H9 (cell line): ENCODE measurements around the gene ZNF366. TPM values are rescaled to one million over a fixed set of nuclear protein-coding genes. Genes with fewer than 3 reads are reported as not detected.

ENCODE experiments used
- DNase-seq: peaks from one replicate; pipeline ENCODE4 v3.0.0-alpha.2; 2017
- H2AFZ ChIP-seq: one replicate; pipeline ENCODE4 v1.6.1; 2013; ENCODE audit warnings: mild to moderate bottlenecking, low read length, control low read depth, moderate library complexity
- H2AK5ac ChIP-seq: 2 replicates; pipeline ENCODE4 v1.6.1; 2013; ENCODE audit warnings: low read length, control low read depth, mixed read lengths; ENCODE audit not compliant: insufficient read length
- H2BK120ac ChIP-seq: one replicate; pipeline ENCODE4 v1.6.1; 2013; ENCODE audit warnings: low read depth, mild to moderate bottlenecking, low read length, control low read depth, inconsistent platforms; ENCODE audit not compliant: poor library complexity, severe bottlenecking
- H2BK12ac ChIP-seq: 2 replicates; pipeline ENCODE4 v1.6.1; 2013; ENCODE audit warnings: low read length, control low read depth, mixed read lengths, low read depth; ENCODE audit not compliant: insufficient read length
- H2BK15ac ChIP-seq: 2 replicates; pipeline ENCODE4 v1.6.1; 2013; ENCODE audit warnings: low read depth, low read length, control low read depth
- H2BK20ac ChIP-seq: one replicate; pipeline ENCODE4 v1.6.1; 2013; ENCODE audit warnings: low read depth, mild to moderate bottlenecking, low read length, control low read depth, inconsistent platforms; ENCODE audit not compliant: poor library complexity, severe bottlenecking
- H2BK5ac ChIP-seq: 2 replicates; pipeline ENCODE4 v1.6.1; 2013; ENCODE audit warnings: low read length, control low read depth, mixed read lengths; ENCODE audit not compliant: insufficient read length
- H3K14ac ChIP-seq: 2 replicates; pipeline ENCODE4 v1.6.1; 2013; ENCODE audit warnings: low read length, control low read depth; ENCODE audit not compliant: insufficient read depth
- H3K18ac ChIP-seq: 2 replicates; pipeline ENCODE4 v1.6.1; 2013; ENCODE audit warnings: low read depth, mild to moderate bottlenecking, mixed read lengths, low read length, control low read depth; ENCODE audit not compliant: insufficient read length
- H3K23ac ChIP-seq: 2 replicates; pipeline ENCODE4 v1.6.1; 2013; ENCODE audit warnings: low read length, control low read depth, mixed read lengths, low read depth; ENCODE audit not compliant: insufficient read length
- H3K23me2 ChIP-seq: 2 replicates; pipeline ENCODE4 v1.6.1; 2013; ENCODE audit warnings: low read depth, mild to moderate bottlenecking, mixed read lengths, low read length, control low read depth; ENCODE audit not compliant: insufficient read length, poor library complexity, severe bottlenecking
- H3K27ac ChIP-seq: 2 replicates; pipeline ENCODE4 v1.5.1; 2013; ENCODE audit warnings: low read length, control low read depth, mixed read lengths, low read depth; ENCODE audit not compliant: insufficient read length
- H3K27me3 ChIP-seq: 2 replicates; pipeline ENCODE4 v1.6.1; 2013; ENCODE audit warnings: low read length, control low read depth, inconsistent platforms; ENCODE audit not compliant: insufficient read depth
- H3K4ac ChIP-seq: 2 replicates; pipeline ENCODE4 v1.6.1; 2013; ENCODE audit warnings: low read depth, mild to moderate bottlenecking, control low read depth, inconsistent platforms, low read length, moderate library complexity
- H3K4me1 ChIP-seq: 2 replicates; pipeline ENCODE4 v1.6.1; 2013; ENCODE audit warnings: low read length, control low read depth, inconsistent platforms; ENCODE audit not compliant: insufficient read depth
- H3K4me2 ChIP-seq: 2 replicates; pipeline ENCODE4 v1.6.1; 2013; ENCODE audit warnings: low read length, control low read depth, mixed read lengths; ENCODE audit not compliant: insufficient read length, insufficient read depth
- H3K56ac ChIP-seq: 2 replicates; pipeline ENCODE4 v1.6.1; 2013; ENCODE audit warnings: low read depth, mild to moderate bottlenecking, mixed read lengths, low read length, control low read depth; ENCODE audit not compliant: insufficient read length
- H3K79me1 ChIP-seq: 2 replicates; pipeline ENCODE4 v1.6.1; 2013; ENCODE audit warnings: low read depth, mild to moderate bottlenecking, moderate library complexity, low read length, control low read depth, inconsistent platforms; ENCODE audit not compliant: insufficient read depth, poor library complexity, severe bottlenecking
- H3K79me2 ChIP-seq: 2 replicates; pipeline ENCODE4 v1.6.1; 2013; ENCODE audit warnings: low read length, control low read depth, inconsistent platforms; ENCODE audit not compliant: insufficient read depth
- H3K9ac ChIP-seq: 2 replicates; pipeline ENCODE4 v1.6.1; 2013; ENCODE audit warnings: low read length, control low read depth, mixed read lengths; ENCODE audit not compliant: insufficient read length; ENCODE audit errors: extremely low read depth
- H3K9me3 ChIP-seq: one replicate; pipeline ENCODE4 v1.6.1; 2013; ENCODE audit warnings: low read depth, low read length, inconsistent platforms; ENCODE audit not compliant: control insufficient read depth
- H3T11ph ChIP-seq: one replicate; pipeline ENCODE4 v1.6.1; 2013; ENCODE audit warnings: mild to moderate bottlenecking, low read length, control low read depth, inconsistent platforms
- H4K20me1 ChIP-seq: one replicate; pipeline ENCODE4 v1.6.1; 2013; ENCODE audit not compliant: control insufficient read depth, insufficient read length, insufficient read depth
- H4K5ac ChIP-seq: 2 replicates; pipeline ENCODE4 v1.6.1; 2013; ENCODE audit warnings: low read depth, mild to moderate bottlenecking, mixed read lengths, low read length, control low read depth; ENCODE audit not compliant: insufficient read length
- H4K8ac ChIP-seq: replicated peaks from 2 replicates; pipeline ENCODE4 v1.6.1; 2013; ENCODE audit warnings: low read length, control low read depth, mixed read lengths, low read depth; ENCODE audit not compliant: insufficient read length
- H4K91ac ChIP-seq: 2 replicates; pipeline ENCODE4 v1.6.1; 2013; ENCODE audit warnings: low read depth, mild to moderate bottlenecking, moderate library complexity, mixed read lengths, low read length, control low read depth; ENCODE audit not compliant: insufficient read length
- H3K27ac Mint-ChIP-seq, 3 experiments: 2 replicates in 2 of 3; 3 replicates in 1 of 3; pipeline ENCODE4 v1.8.0; 2020 to 2021; ENCODE audit warnings: mixed read lengths in 3 of 3, mild to moderate bottlenecking in 1 of 3, moderate library complexity in 1 of 3
- H3K27me3 Mint-ChIP-seq: 2 replicates; pipeline ENCODE4 v1.8.0; 2021; ENCODE audit warnings: low read depth, mild to moderate bottlenecking, moderate library complexity, mixed read lengths
- H3K36me3 Mint-ChIP-seq, 3 experiments: 2 replicates in 2 of 3; 3 replicates in 1 of 3; pipeline ENCODE4 v1.8.0; 2020 to 2021; ENCODE audit warnings: low read depth in 3 of 3, mixed read lengths in 3 of 3; ENCODE audit not compliant: insufficient read depth in 1 of 3
- H3K4me1 Mint-ChIP-seq, 2 experiments: 2 replicates each; pipeline ENCODE4 v1.8.0; 2020; ENCODE audit warnings: mixed read lengths in 2 of 2
- H3K4me3 Mint-ChIP-seq, 2 experiments: 2 replicates in 1 of 2; 3 replicates in 1 of 2; pipeline ENCODE4 v1.8.0; 2020 to 2021; ENCODE audit warnings: mild to moderate bottlenecking in 2 of 2, mixed read lengths in 2 of 2, moderate library complexity in 1 of 2
- H3K9me3 Mint-ChIP-seq, 2 experiments: 2 replicates in 1 of 2; 3 replicates in 1 of 2; pipeline ENCODE4 v1.8.0; 2020; ENCODE audit warnings: mild to moderate bottlenecking in 2 of 2, mixed read lengths in 2 of 2, moderate library complexity in 1 of 2
- total RNA-seq: library from RNA; stranded (reverse); gene quantifications from 2 replicates; pipeline ENCODE4 v1.2.1, GENCODE V29; 2021
- TF ChIP-seq, protein P1 (sequence below): fragments of 200-600 bp; sonication (generic); conservative IDR thresholded peaks from 3 replicates; pipeline ENCODE4 v1.8.0; 2021; ENCODE audit warnings: antibody characterized with exemption, mild to moderate bottlenecking

The ZNF366 gene
- total RNA-seq, 1 experiment from 2014 or later = not detected

- no peak overlapping the region for H3K9ac ChIP-seq
- H2BK5ac ChIP-seq = no peak overlapping the region
- no peak overlapping the region for H3K27ac ChIP-seq
- H3K56ac ChIP-seq = no peak overlapping the region
- H3K27me3 ChIP-seq = no peaks in the 10 kb centered on the region
- no peaks in the 10 kb centered on the region for H3K79me2 ChIP-seq
- no peak overlapping the region for H3K18ac ChIP-seq
- H3K4ac ChIP-seq = no peak overlapping the region
- H3K23ac ChIP-seq = no peak overlapping the region
- H2BK12ac ChIP-seq = no peak overlapping the region
- H3K9me3 ChIP-seq = no peaks in the 10 kb centered on the region
- Mint-ChIP-seq H3K27ac (no peak overlapping the region), H3K4me3 (no peak overlapping the region), H3K9me3 (no peaks in the 10 kb centered on the region), H3K4me1 (peaks cover 10 to 17% of the 10 kb centered on the region in 2 experiments), H3K36me3 (no peaks in the 10 kb centered on the region), H3K27me3 (peaks cover 2% of the 10 kb centered on the region; the same call in 1 of the 2 replicates)
- no peak overlapping the region for H3T11ph ChIP-seq
- no peak overlapping the region for H3K14ac ChIP-seq
- H3K23me2 ChIP-seq = no peaks in the 10 kb centered on the region
- no peak overlapping the region for H3K4me2 ChIP-seq
- no peak overlapping the region for H2BK20ac ChIP-seq
- H4K20me1 ChIP-seq = no peaks in the 10 kb centered on the region
- no peak overlapping the region for H2AFZ ChIP-seq
- no peak overlapping the region for H4K5ac ChIP-seq
- no peak overlapping the region for H4K8ac ChIP-seq
- no peak overlapping the region for H2BK120ac ChIP-seq
- no peak overlapping the region for H2AK5ac ChIP-seq
- H3K4me1 ChIP-seq = no peaks in the 10 kb centered on the region
- H2BK15ac ChIP-seq = no peak overlapping the region
- TF ChIP-seq, protein P1, sequence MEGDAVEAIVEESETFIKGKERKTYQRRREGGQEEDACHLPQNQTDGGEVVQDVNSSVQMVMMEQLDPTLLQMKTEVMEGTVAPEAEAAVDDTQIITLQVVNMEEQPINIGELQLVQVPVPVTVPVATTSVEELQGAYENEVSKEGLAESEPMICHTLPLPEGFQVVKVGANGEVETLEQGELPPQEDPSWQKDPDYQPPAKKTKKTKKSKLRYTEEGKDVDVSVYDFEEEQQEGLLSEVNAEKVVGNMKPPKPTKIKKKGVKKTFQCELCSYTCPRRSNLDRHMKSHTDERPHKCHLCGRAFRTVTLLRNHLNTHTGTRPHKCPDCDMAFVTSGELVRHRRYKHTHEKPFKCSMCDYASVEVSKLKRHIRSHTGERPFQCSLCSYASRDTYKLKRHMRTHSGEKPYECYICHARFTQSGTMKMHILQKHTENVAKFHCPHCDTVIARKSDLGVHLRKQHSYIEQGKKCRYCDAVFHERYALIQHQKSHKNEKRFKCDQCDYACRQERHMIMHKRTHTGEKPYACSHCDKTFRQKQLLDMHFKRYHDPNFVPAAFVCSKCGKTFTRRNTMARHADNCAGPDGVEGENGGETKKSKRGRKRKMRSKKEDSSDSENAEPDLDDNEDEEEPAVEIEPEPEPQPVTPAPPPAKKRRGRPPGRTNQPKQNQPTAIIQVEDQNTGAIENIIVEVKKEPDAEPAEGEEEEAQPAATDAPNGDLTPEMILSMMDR = no peak
- no peak for DNase-seq
- H4K91ac ChIP-seq = no peak overlapping the region
- no peaks in the 10 kb centered on the region for H3K79me1 ChIP-seq
These were observed 32.5 kb upstream of the ZNF366 start for GRCh38 chr5:72539726-72540125.
